ENCODE data around the gene POU6F2. TPM values are rescaled to one million over a fixed set of nuclear protein-coding genes. Genes with fewer than 3 reads are reported as not detected.

Gene POU6F2
- total RNA-seq, 1 experiment from 2014 or later = 0.27 TPM

GRCh38 chr7:39310699-39311098, 333.0 kb downstream of the POU6F2 start:
- Histone ChIP-seq H3K79me2 (ENCODE audit: insufficient read depth, low read length) (no peaks in the 10 kb centered on the region), H4K20me1 (ENCODE audit: insufficient read depth) (no peaks in the 10 kb centered on the region), H3K27ac (ENCODE audit: low read depth, low read length) (no peak overlapping the region), H3K4me1 (ENCODE audit: control insufficient read depth in 1 of 2, insufficient read depth in 2 of 2, low read length in 2 of 2) (no peaks in the 10 kb centered on the region), H3K4me3 (replicated peaks in 1 of 2; ENCODE audit: low read depth in 1 of 2, low read length in 2 of 2) (no peak overlapping the region), H2AFZ (ENCODE audit: low read depth, low read length, poor library complexity, severe bottlenecking) (no peak overlapping the region), H3K9me2 (ENCODE audit: insufficient read depth) (no peaks in the 10 kb centered on the region), H3K27me3 (ENCODE audit: insufficient read depth, low read length) (peaks cover 49% of the 10 kb centered on the region), H3K4me2 (ENCODE audit: low read length) (no peak overlapping the region), H3K9me3 (ENCODE audit: control insufficient read depth in 1 of 2, insufficient read depth in 1 of 2, low read depth in 1 of 2, low read length in 2 of 2) (no peaks in the 10 kb centered on the region), H3K9ac (ENCODE audit: low read length) (no peak overlapping the region), H3K36me3 (ENCODE audit: control insufficient read depth in 1 of 2, insufficient read depth in 2 of 2, low read length in 2 of 2) (no peaks in the 10 kb centered on the region)
- RAD21 ChIA-PET (ENCODE audit: low non-redundant PET in 1 of 2, low total read pairs in 2 of 2, uncharacterized antibody in 2 of 2, unreplicated experiment in 2 of 2) = no interaction called here
- BruUV-seq (replicated peaks) = no TSS peak
- POLR2A ChIA-PET = no interaction called here
- TF ChIP-seq JUND (IDR thresholded peaks at IDR 0.05) (no peak), CEBPB (IDR thresholded peaks at IDR 0.05; ENCODE audit: low read depth) (no peak), ZFX (IDR thresholded peaks at IDR 0.05) (no peak), POLR2A (IDR thresholded peaks at IDR 0.05; ENCODE audit: borderline replicate concordance, extremely low read depth, insufficient read depth, insufficient read length) (no peak), FOSL1 (IDR thresholded peaks at IDR 0.05; ENCODE audit: low read depth) (no peak)
- ATAC-seq (no peak), DNase-seq (ENCODE audit: low read depth, low spot score) (no peak)
- intact Hi-C loops (cut with micrococcal nuclease) = no loop called here
- CTCF ChIA-PET = no interaction called here

GRCh38 chr7:39312254-39312989, 334.7 kb downstream of the POU6F2 start:
- H3K4me3 ChIP-seq (replicated peaks in 1 of 2; ENCODE audit: low read depth in 1 of 2, low read length in 2 of 2) = no peak overlapping the region
- no peak for ATAC-seq
- H3K9me3 ChIP-seq (ENCODE audit: control insufficient read depth in 1 of 2, insufficient read depth in 1 of 2, low read depth in 1 of 2, low read length in 2 of 2) = no peaks in the 10 kb centered on the region
- RAD21 ChIA-PET (ENCODE audit: low non-redundant PET in 1 of 2, low total read pairs in 2 of 2, uncharacterized antibody in 2 of 2, unreplicated experiment in 2 of 2) = no interaction called here
- DNase-seq (ENCODE audit: low read depth, low spot score) = no peak
- H3K27me3 ChIP-seq (ENCODE audit: insufficient read depth, low read length) = peaks cover 51% of the 10 kb centered on the region
- no peak overlapping the region for H3K4me2 ChIP-seq (ENCODE audit: low read length)
- no peaks in the 10 kb centered on the region for H3K9me2 ChIP-seq (ENCODE audit: insufficient read depth)
- no peaks in the 10 kb centered on the region for H3K4me1 ChIP-seq (ENCODE audit: control insufficient read depth in 1 of 2, insufficient read depth in 2 of 2, low read length in 2 of 2)
- no TSS peak for BruUV-seq (replicated peaks)
- H3K79me2 ChIP-seq (ENCODE audit: insufficient read depth, low read length) = no peaks in the 10 kb centered on the region
- intact Hi-C loops (cut with micrococcal nuclease) = no loop called here
- H3K36me3 ChIP-seq (ENCODE audit: control insufficient read depth in 1 of 2, insufficient read depth in 2 of 2, low read length in 2 of 2) = no peaks in the 10 kb centered on the region
- CTCF ChIA-PET = no interaction called here
- H2AFZ ChIP-seq (ENCODE audit: low read depth, low read length, poor library complexity, severe bottlenecking) = no peak overlapping the region
- no peak for TF ChIP-seq RAD21 (IDR thresholded peaks at IDR 0.05; ENCODE audit: low read depth)
- no peak for TF ChIP-seq REST (IDR thresholded peaks at IDR 0.05; ENCODE audit: low read depth)
- no peak for TF ChIP-seq EZH2phosphoT487 (IDR thresholded peaks at IDR 0.05; ENCODE audit: borderline replicate concordance)
- no peak for TF ChIP-seq EZH2 (IDR thresholded peaks at IDR 0.05)
- TF ChIP-seq SP1 (IDR thresholded peaks at IDR 0.05; ENCODE audit: low read depth) = no peak
- no peak for TF ChIP-seq MAX (IDR thresholded peaks at IDR 0.05)
- TF ChIP-seq POLR2A (IDR thresholded peaks at IDR 0.05; ENCODE audit: borderline replicate concordance, extremely low read depth, insufficient read depth, insufficient read length) = no peak
- no peak for TF ChIP-seq FOSL1 (IDR thresholded peaks at IDR 0.05; ENCODE audit: low read depth)
- TF ChIP-seq ATF3 (IDR thresholded peaks at IDR 0.05) = no peak
- TF ChIP-seq ZBTB33 (IDR thresholded peaks at IDR 0.05; ENCODE audit: extremely low read depth, insufficient replicate concordance, low read length) = no peak
- TF ChIP-seq SRF (IDR thresholded peaks at IDR 0.05; ENCODE audit: low read depth) = no peak
- no peak for TF ChIP-seq CEBPB (IDR thresholded peaks at IDR 0.05; ENCODE audit: low read depth)
- TF ChIP-seq TCF7L2 (IDR thresholded peaks at IDR 0.05; ENCODE audit: borderline replicate concordance, extremely low read depth, insufficient read depth, insufficient read length) = no peak
- H4K20me1 ChIP-seq (ENCODE audit: insufficient read depth) = no peaks in the 10 kb centered on the region
- no peak overlapping the region for H3K27ac ChIP-seq (ENCODE audit: low read depth, low read length)
- no peak overlapping the region for H3K9ac ChIP-seq (ENCODE audit: low read length)
- POLR2A ChIA-PET = no interaction called here
